ENCODE results near the gene RFLNA. TPM values are rescaled to one million over a fixed set of nuclear protein-coding genes. Genes with fewer than 3 reads are reported as not detected.

Gene RFLNA
- total RNA-seq, 1 donor from 2014 or later = 20.8 TPM

GRCh38 chr12:124357616-124358015, 62.7 kb downstream of the RFLNA start:
- Mint-ChIP-seq H3K36me3 (ENCODE audit: insufficient read depth) (peaks cover 11% of the 10 kb centered on the region), H3K4me3 (ENCODE audit: low read depth) (no peak overlapping the region), H3K27ac (no peak overlapping the region), H3K4me1 (ENCODE audit: low read depth) (peaks cover 6% of the 10 kb centered on the region), H3K9me3 (ENCODE audit: low read depth) (no peaks in the 10 kb centered on the region), H3K27me3 (no peaks in the 10 kb centered on the region)
- TF ChIP-seq CTCF (IDR thresholded peaks at IDR 0.05; ENCODE audit: unreplicated experiment) = no peak
- DNase-seq (ENCODE audit: low spot score, unreplicated experiment) = no peak

DNA sequence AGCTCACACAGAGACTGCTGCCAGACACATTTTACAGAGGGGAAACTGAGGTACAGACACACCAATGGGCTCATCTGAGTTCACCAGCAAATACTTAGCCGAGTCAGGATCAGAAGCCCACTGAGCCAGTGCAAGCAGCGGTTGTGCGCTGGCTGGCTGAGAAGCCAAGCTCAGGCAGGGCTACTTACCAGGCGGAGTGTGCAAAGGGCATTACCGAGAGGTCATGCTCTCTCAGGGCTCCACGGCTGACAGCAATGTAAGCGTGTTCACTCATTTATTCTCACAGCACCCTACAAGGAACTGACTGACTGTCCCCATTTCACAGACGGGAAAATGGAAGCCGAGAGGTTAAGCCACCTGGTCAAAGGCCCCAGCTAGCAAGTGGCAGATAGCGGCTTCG, 63.7 kb downstream of the RFLNA start:
- no peak for DNase-seq (ENCODE audit: low spot score, unreplicated experiment)
- Mint-ChIP-seq H3K27me3 (no peaks in the 10 kb centered on the region), H3K4me3 (ENCODE audit: low read depth) (no peak overlapping the region), H3K36me3 (ENCODE audit: insufficient read depth) (peaks cover 11% of the 10 kb centered on the region), H3K4me1 (ENCODE audit: low read depth) (peaks cover 6% of the 10 kb centered on the region), H3K9me3 (ENCODE audit: low read depth) (no peaks in the 10 kb centered on the region), H3K27ac (no peak overlapping the region)
- no peak for TF ChIP-seq CTCF (IDR thresholded peaks at IDR 0.05; ENCODE audit: unreplicated experiment)

DNA sequence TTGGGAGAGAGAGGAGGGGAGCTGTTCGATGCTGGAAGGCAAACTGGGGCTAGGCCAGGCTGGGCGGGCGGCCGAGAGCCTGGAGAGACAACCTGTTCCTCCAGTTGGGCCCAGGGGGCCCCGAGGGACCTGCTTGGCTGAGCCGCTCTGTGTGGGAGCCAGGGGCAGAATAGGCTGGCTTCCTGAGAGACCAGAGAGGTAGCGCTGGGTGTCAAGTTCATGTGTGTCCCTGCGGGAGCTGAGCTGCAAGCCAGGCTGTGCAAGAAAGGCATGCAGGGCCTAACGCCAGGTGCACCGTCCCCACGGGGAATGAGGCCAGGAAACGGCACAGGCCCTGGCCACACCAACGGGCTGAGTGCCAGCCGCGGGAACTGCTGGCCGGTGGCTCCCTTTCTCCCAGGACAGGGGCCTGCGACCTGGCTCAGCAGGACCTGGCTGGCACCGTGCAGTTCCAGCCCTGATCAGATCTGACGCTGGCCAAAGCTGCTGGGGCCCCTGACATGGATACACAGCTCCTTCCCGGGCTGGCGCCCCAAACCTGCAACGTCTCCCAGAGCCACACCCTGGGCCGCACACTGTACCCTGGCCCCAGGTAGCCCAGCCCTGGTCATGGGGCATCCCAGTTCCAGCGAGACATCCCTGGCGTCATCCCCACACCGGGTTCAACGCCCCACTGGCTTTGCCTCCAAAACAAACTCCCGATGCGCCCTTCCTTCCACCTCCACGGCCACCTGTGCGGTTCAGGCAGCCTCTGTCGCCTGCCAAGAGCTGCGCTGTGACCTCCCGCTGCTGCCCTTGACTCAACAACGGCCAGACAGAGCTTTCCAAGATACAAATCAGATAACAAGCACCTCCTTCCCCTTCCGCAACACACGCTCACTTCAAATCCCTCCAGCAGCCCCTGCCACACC, 65.0 kb downstream of the RFLNA start:
- Mint-ChIP-seq H3K9me3 (ENCODE audit: low read depth) (no peaks in the 10 kb centered on the region), H3K4me3 (ENCODE audit: low read depth) (no peak overlapping the region), H3K36me3 (ENCODE audit: insufficient read depth) (peaks cover 11% of the 10 kb centered on the region), H3K4me1 (ENCODE audit: low read depth) (peaks cover 6% of the 10 kb centered on the region), H3K27me3 (no peaks in the 10 kb centered on the region), H3K27ac (peak overlapping the region; percentile 43)
- no peak for TF ChIP-seq CTCF (IDR thresholded peaks at IDR 0.05; ENCODE audit: unreplicated experiment)
- no peak for DNase-seq (ENCODE audit: low spot score, unreplicated experiment)

GRCh38 chr12:124361074-124361970, 66.4 kb downstream of the RFLNA start:
- Mint-ChIP-seq H3K4me3 (ENCODE audit: low read depth) (no peak overlapping the region), H3K27me3 (no peaks in the 10 kb centered on the region), H3K9me3 (ENCODE audit: low read depth) (no peaks in the 10 kb centered on the region), H3K36me3 (ENCODE audit: insufficient read depth) (peaks cover 11% of the 10 kb centered on the region), H3K27ac (no peak overlapping the region), H3K4me1 (ENCODE audit: low read depth) (peaks cover 6% of the 10 kb centered on the region)
- DNase-seq (ENCODE audit: low spot score, unreplicated experiment) = no peak
- no peak for TF ChIP-seq CTCF (IDR thresholded peaks at IDR 0.05; ENCODE audit: unreplicated experiment)

DNA sequence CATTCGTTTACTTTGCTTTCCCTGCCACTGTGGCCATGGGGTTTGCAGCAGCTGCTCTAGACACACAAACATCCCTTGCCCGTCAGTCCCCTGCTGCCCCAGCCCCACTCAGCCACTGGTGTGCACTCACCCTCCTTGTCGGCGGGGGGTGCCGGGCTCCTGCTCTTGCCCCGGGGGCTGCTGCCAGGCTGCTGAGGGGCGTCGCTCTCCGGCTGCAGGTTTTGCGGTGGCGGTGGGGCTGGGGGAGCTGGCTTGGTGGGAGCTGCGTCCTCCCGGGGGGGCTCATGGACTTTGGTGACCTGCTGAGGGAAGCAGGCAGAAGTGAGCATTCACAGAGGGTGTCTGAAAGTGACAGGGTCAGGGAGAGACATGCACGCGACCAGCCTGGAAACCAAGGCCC, 67.1 kb downstream of the RFLNA start:
- no peak for DNase-seq (ENCODE audit: low spot score, unreplicated experiment)
- Mint-ChIP-seq H3K4me1 (ENCODE audit: low read depth) (peaks cover 6% of the 10 kb centered on the region), H3K4me3 (ENCODE audit: low read depth) (no peak overlapping the region), H3K36me3 (ENCODE audit: insufficient read depth) (peaks cover 11% of the 10 kb centered on the region), H3K27me3 (no peaks in the 10 kb centered on the region), H3K9me3 (ENCODE audit: low read depth) (no peaks in the 10 kb centered on the region), H3K27ac (no peak overlapping the region)
- no peak for TF ChIP-seq CTCF (IDR thresholded peaks at IDR 0.05; ENCODE audit: unreplicated experiment)
